ENCODE data around the gene C19orf38.

GRCh38 chr19:10884274-10884673, 36.1 kb downstream of the C19orf38 start:
- TF ChIP-seq MYC (IDR thresholded peaks at IDR 0.05; ENCODE audit: low read depth, low read length) (no peak), POLR2AphosphoS5 (IDR thresholded peaks at IDR 0.05; ENCODE audit: insufficient read depth, low read depth, low read length) (no peak), CTCF (IDR thresholded peaks at IDR 0.05; ENCODE audit: extremely low read depth in 1 of 2, insufficient read depth in 1 of 2, low read depth in 1 of 2, low read length in 2 of 2) (no peak), JUN (IDR thresholded peaks at IDR 0.05; ENCODE audit: borderline replicate concordance, insufficient read depth, insufficient read length, low read depth) (no peak), POLR2A (IDR thresholded peaks at IDR 0.05; ENCODE audit: low read depth, low read length) (no peak), EZH2 (IDR thresholded peaks at IDR 0.05; ENCODE audit: borderline replicate concordance, low read depth, low read length, severe bottlenecking) (no peak), FOS (IDR thresholded peaks at IDR 0.05; ENCODE audit: borderline replicate concordance, insufficient read depth, low read length) (no peak), MAX (IDR thresholded peaks at IDR 0.05; ENCODE audit: insufficient read depth, insufficient read length) (no peak)

Measured in endothelial cell of umbilical vein (primary cell).